ENCODE measurements around the gene EDEM1. TPM values are rescaled to one million over a fixed set of nuclear protein-coding genes. Genes with fewer than 3 reads are reported as not detected.

The EDEM1 gene
- total and polyA plus RNA-seq, 2 donors (not counting 1 experiment from before 2014, with no cell fraction given) = 58.3 to 167 TPM

DNA sequence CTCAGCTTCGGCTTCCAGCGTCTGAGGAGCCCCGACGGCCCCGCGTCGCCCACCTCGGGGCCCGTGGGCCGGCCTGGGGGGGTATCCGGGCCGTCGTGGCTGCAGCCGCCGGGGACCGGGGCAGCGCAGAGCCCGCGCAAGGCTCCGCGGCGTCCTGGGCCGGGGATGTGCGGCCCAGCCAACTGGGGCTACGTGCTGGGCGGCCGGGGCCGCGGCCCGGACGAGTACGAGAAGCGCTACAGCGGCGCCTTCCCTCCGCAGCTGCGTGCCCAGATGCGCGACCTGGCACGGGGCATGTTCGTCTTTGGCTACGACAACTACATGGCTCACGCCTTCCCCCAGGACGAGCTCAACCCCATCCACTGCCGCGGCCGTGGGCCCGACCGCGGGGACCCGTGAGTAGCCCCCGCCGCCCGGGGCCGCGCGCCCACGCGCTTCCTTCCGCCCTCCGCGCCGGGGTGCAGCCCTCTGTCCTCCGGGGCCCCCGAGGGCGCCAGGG lies 462 bp downstream of the EDEM1 start:
- CTCF ChIA-PET = interaction anchor here (1.1 to 3.5 kb wide), 5 partner anchors 9 to 65 kb away, joined by 4 to 17 read pairs (median 9); no protein-coding TSS in a partner anchor
- under 1% methylated on average over 66 of the region's 66 CpGs for WGBS (ENCODE audit: insufficient coverage)
- intact Hi-C loops (cut with micrococcal nuclease) = loop anchor here (1.0 to 5.0 kb wide), 7 partner anchors 9 to 886 kb away; partner anchors contain the start of genes ARL8B, ITPR1 and SETMAR

More for the DNA sequence above, 462 bp downstream of the EDEM1 start:
- H3K9me3 ChIP-seq (ENCODE audit: control extremely low read depth in 1 of 3, control insufficient read depth in 2 of 3, insufficient read depth in 1 of 3, low read length in 2 of 3) = peaks cover 0 to 1% (median 0%) of the 10 kb centered on the region in 3 donors
- H3K79me2 ChIP-seq (ENCODE audit: control insufficient read depth, insufficient read depth, low read length) = peaks cover 79% of the 10 kb centered on the region
- H3K27ac ChIP-seq (ENCODE audit: low read length in 2 of 2) = peak overlapping the region; percentile 94 to 96
- peak overlapping the region; percentile 99 for H3K4me3 Mint-ChIP-seq
- H2AFZ ChIP-seq (ENCODE audit: insufficient read depth, low read depth, low read length, poor library complexity, severe bottlenecking) = peak overlapping the region; percentile 60
- POLR2A ChIA-PET = interaction anchor here (0.6 to 4.9 kb wide), 8 partner anchors 9 to 210 kb away, joined by 3 to 58 read pairs (median 4); partner anchors contain the start of gene ARL8B
- H3K4me2 ChIP-seq (replicated peaks; ENCODE audit: low read depth, low read length, poor library complexity, severe bottlenecking) = peak overlapping the region; percentile 93
- H3K36me3 ChIP-seq (replicated peaks in 1 of 2; ENCODE audit: control extremely low read depth in 1 of 2, control insufficient read depth in 1 of 2, extremely low read depth in 1 of 2, insufficient read depth in 2 of 2, low read length in 1 of 2) = no peaks in the 10 kb centered on the region
- H3K27me3 Mint-ChIP-seq = no peaks in the 10 kb centered on the region
- H3K27me3 ChIP-seq (replicated peaks in 1 of 4; ENCODE audit: control extremely low read depth in 1 of 4, control insufficient read depth in 3 of 4, insufficient read depth in 4 of 4, low read length in 3 of 4) = no peaks in the 10 kb centered on the region
- ATAC-seq (ENCODE audit: low read depth) = peak; percentile 15
- TF ChIP-seq, protein P1, sequence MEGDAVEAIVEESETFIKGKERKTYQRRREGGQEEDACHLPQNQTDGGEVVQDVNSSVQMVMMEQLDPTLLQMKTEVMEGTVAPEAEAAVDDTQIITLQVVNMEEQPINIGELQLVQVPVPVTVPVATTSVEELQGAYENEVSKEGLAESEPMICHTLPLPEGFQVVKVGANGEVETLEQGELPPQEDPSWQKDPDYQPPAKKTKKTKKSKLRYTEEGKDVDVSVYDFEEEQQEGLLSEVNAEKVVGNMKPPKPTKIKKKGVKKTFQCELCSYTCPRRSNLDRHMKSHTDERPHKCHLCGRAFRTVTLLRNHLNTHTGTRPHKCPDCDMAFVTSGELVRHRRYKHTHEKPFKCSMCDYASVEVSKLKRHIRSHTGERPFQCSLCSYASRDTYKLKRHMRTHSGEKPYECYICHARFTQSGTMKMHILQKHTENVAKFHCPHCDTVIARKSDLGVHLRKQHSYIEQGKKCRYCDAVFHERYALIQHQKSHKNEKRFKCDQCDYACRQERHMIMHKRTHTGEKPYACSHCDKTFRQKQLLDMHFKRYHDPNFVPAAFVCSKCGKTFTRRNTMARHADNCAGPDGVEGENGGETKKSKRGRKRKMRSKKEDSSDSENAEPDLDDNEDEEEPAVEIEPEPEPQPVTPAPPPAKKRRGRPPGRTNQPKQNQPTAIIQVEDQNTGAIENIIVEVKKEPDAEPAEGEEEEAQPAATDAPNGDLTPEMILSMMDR (IDR thresholded peaks at IDR 0.05) = no peak
- H3K9me3 Mint-ChIP-seq (ENCODE audit: insufficient read depth) = no peaks in the 10 kb centered on the region
- peak overlapping the region; percentile 84 for H3K9ac ChIP-seq (ENCODE audit: low read length)
- H3K4me1 ChIP-seq (ENCODE audit: control insufficient read depth in 2 of 2, insufficient read depth in 2 of 2, low read length in 2 of 2) = peaks cover 69 to 75% of the 10 kb centered on the region in 2 donors
- H3K4me1 Mint-ChIP-seq = peaks cover 72% of the 10 kb centered on the region
- peak; percentile 77 for DNase-seq
- H4K20me1 ChIP-seq (ENCODE audit: control insufficient read depth, insufficient read depth, low read length, poor library complexity, severe bottlenecking) = peaks cover 4% of the 10 kb centered on the region
- H3K27ac Mint-ChIP-seq = peak overlapping the region; percentile 99
- H3K4me3 ChIP-seq (ENCODE audit: control extremely low read depth in 1 of 5, extremely low read depth in 1 of 5, insufficient read depth in 1 of 5, low read depth in 2 of 5, low read length in 4 of 5) = peak overlapping the region; percentile 91 to 99 (median 94)

Measured in B cell (primary cell).